Fibroblast of pulmonary artery (primary cell): Measurements from ENCODE around the gene CNOT1.

Source experiments
- DNase-seq: peaks from one replicate; pipeline ENCODE4 v3.0.0-alpha.2; 2010; ENCODE audit warnings: low read depth
- H3K4me3 ChIP-seq: replicated peaks from 2 replicates; pipeline ENCODE4 v1.5.1; 2011; ENCODE audit warnings: low read depth, mild to moderate bottlenecking, control low read depth, low read length, moderate library complexity
- TF ChIP-seq, protein P1 (sequence below): IDR thresholded peaks from 2 replicates; pipeline ENCODE4 v1.5.1; 2011; ENCODE audit warnings: mild to moderate bottlenecking, control low read depth, low read length, inconsistent platforms; ENCODE audit errors: missing control alignments

The CNOT1 gene

DNA sequence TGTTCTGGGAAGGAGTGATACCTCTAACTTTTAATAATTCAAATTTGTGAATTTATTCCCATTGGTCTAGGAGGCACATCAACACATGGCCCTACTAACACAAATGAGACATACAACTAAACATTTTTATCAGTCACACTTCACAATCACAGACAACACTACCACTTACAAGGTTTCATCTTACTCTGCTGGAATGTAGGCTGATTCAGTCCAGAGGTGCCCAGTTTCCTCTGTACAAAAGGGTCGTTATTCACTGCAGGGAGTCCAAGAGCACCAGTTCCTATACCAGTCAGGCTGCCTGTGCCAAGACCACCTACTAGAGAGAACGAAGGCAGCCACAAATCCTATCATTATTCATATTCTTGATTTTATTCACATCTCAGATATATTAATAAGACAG lies 72.9 kb downstream of the CNOT1 start:
- no peak for DNase-seq
- no peak overlapping the region for H3K4me3 ChIP-seq
- TF ChIP-seq, protein P1, sequence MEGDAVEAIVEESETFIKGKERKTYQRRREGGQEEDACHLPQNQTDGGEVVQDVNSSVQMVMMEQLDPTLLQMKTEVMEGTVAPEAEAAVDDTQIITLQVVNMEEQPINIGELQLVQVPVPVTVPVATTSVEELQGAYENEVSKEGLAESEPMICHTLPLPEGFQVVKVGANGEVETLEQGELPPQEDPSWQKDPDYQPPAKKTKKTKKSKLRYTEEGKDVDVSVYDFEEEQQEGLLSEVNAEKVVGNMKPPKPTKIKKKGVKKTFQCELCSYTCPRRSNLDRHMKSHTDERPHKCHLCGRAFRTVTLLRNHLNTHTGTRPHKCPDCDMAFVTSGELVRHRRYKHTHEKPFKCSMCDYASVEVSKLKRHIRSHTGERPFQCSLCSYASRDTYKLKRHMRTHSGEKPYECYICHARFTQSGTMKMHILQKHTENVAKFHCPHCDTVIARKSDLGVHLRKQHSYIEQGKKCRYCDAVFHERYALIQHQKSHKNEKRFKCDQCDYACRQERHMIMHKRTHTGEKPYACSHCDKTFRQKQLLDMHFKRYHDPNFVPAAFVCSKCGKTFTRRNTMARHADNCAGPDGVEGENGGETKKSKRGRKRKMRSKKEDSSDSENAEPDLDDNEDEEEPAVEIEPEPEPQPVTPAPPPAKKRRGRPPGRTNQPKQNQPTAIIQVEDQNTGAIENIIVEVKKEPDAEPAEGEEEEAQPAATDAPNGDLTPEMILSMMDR, result no peak

DNA sequence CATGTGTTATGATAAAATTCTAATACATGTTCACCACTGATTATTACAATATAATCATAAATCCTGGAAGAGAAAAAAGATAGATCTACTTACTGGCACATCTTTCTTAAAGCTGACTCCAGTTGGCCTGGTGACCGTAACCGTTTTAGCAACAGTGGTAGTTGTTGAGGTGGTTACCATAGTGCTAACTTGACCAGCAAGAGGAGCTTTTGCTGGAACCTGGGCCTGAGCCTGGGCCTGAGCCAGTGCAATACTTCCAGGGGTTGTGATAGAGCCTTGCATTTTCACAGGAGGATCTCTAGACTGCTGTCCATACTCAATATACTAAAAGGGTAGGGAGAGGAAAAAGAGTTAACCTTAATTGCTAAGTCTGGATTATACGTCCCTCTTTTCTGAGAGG lies 78.1 kb downstream of the CNOT1 start:
- H3K4me3 ChIP-seq, result no peak overlapping the region
- DNase-seq, result no peak
- TF ChIP-seq, protein P1, result no peak

DNA sequence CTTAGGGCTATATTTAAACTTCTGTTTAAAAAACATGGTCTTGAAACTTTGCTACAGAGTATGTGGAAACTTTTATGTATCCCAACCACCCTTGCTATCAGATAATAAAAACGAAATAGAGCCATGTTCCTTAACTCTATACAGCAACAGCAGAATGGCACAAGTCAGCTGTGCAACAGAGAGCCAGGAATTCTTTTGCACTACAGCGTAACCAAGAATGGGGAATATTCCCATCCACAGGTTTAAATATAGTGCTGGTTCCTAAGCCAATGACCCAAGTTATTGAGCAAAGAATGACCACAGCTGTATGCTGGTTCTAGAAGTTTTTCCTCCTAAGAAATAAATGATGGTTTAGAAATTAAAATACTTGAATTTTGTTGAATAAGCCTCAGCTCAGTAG lies 81.2 kb downstream of the CNOT1 start:
- TF ChIP-seq, protein P1, result no peak
- no peak for DNase-seq
- H3K4me3 ChIP-seq, result no peak overlapping the region

DNA sequence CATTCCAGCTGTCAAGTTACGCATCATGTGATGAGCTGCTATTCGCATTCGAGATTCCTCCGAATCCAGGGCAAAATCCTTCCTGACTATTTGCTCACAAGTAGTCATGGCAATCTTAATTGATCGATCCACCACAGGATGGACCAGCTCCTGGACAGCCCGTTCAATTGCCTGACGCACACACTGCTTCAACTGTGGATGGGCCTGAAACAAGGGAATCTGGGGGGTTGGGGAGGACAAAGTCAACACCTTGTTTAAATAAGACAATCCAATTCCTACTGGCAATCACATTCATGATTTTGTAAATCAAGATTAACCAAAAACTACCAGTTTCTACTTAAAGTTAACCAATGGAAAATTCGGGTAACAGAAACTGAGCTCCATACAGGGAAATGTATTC lies 85.9 kb downstream of the CNOT1 start:
- TF ChIP-seq, protein P1, result no peak
- DNase-seq, result no peak
- H3K4me3 ChIP-seq, result no peak overlapping the region

DNA sequence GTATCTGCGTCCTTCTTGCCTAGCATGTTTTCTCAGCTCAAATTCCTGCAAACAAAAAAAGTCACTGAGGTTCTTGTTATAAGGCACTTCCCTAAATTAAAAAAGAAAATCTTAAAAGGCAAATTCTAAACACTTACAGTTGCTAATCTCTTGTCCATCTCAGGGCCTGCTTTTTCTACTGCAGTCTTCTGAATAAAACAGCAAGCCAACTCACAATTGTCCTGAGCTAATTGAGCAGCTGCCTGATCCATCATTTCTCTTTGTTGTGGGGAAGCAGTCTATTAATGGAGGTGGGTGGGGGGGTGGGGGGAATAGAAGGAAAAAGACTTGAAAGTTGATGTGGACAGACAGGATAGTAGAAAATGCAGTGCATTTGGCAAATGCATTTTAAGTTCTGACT lies 87.3 kb downstream of the CNOT1 start:
- no peak overlapping the region for H3K4me3 ChIP-seq
- TF ChIP-seq, protein P1, result no peak
- DNase-seq, result no peak

DNA sequence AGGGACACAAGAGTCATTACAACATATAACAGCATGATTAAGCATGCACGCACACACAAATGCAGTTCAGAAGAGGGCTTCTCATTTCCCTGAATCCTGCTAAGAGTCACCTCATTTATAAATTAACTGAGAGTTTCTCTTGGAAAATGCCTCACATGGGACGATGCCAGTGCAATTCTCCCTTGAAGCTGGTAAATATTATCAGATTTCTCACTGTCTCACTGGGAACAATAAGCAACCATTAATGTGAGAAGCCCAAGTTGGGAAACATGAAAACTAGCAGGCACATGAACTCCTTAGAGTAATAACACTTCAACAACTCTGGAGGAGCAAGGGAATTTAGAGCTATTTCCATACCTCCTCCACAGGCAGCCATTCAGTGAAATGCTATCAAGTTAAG lies 87.9 kb downstream of the CNOT1 start:
- DNase-seq, result no peak
- TF ChIP-seq, protein P1, result no peak
- no peak overlapping the region for H3K4me3 ChIP-seq

DNA sequence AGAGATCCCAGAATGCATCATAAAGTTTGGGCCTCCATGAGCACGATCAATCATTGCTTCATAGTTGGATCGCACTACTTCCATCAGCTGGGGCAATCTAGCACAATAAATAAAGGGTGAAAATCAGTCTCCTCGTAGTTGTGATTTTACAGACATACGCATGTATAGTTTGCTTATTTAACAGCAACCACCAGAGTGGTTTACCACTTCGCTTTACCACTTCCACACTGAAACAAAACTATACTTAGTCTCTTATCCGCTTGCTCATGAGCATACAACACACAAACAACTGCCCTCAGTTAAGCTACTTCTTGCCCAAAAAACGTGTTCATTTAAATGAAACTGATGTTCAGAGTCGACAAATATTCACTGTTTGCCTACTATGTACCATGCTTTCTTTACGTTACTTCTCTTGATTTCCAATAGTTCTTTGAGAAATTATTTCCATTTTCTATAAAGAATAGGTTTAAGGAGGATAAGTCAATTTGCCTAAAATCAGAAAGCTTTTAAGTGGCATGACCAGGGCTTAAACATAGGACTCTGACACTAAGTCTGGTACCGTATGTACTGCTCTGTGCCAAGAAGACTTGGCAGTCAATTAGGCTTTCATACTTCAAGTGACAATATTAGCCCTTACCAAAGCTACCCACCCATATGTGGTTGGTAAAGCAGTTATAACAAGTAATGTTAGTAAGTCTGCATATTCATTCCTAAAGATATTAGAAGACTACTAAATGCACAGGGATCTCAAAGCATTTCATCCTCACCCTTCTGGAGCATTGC lies 92.3 kb downstream of the CNOT1 start:
- TF ChIP-seq, protein P1, result no peak
- H3K4me3 ChIP-seq, result no peak overlapping the region
- no peak for DNase-seq
